Fibroblast of the aortic adventitia (primary cell): ENCODE results near the gene NHSL2. TPM values are rescaled to one million over a fixed set of nuclear protein-coding genes. Genes with fewer than 3 reads are reported as not detected.

Source experiments
- DNase-seq: peaks from one replicate; pipeline ENCODE4 v3.0.0-alpha.2; 2010; ENCODE audit warnings: low read depth
- H3K4me3 ChIP-seq: 2 replicates; pipeline ENCODE4 v1.5.1; 2011; ENCODE audit warnings: low read depth, mild to moderate bottlenecking, control low read depth, low read length, moderate library complexity
- total RNA-seq: library from RNA; depleted of rRNA; stranded (reverse); fragments of >200 nt; gene quantifications from 2 replicates; pipeline ENCODE4 v1.2.3, GENCODE V29; 2012; ENCODE audit warnings: low replicate concordance
- TF ChIP-seq, protein P1 (sequence below): IDR thresholded peaks from 2 replicates; pipeline ENCODE4 v1.5.1; 2011; ENCODE audit warnings: mild to moderate bottlenecking, low read length, control low read depth, inconsistent platforms; ENCODE audit not compliant: insufficient read depth

NHSL2 gene
- total RNA-seq, 1 donor = 6.8 TPM

GRCh38 chrX:72001906-72002305 lies 91.3 kb downstream of the NHSL2 start:
- no peak for DNase-seq
- H3K4me3 ChIP-seq = no peak overlapping the region
- TF ChIP-seq, protein P1, sequence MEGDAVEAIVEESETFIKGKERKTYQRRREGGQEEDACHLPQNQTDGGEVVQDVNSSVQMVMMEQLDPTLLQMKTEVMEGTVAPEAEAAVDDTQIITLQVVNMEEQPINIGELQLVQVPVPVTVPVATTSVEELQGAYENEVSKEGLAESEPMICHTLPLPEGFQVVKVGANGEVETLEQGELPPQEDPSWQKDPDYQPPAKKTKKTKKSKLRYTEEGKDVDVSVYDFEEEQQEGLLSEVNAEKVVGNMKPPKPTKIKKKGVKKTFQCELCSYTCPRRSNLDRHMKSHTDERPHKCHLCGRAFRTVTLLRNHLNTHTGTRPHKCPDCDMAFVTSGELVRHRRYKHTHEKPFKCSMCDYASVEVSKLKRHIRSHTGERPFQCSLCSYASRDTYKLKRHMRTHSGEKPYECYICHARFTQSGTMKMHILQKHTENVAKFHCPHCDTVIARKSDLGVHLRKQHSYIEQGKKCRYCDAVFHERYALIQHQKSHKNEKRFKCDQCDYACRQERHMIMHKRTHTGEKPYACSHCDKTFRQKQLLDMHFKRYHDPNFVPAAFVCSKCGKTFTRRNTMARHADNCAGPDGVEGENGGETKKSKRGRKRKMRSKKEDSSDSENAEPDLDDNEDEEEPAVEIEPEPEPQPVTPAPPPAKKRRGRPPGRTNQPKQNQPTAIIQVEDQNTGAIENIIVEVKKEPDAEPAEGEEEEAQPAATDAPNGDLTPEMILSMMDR = no peak

- no peak overlapping the region for H3K4me3 ChIP-seq
- no peak for DNase-seq
- TF ChIP-seq, protein P1 = no peak
Measured at GRCh38 chrX:72002875-72003274, 92.2 kb downstream of the NHSL2 start.

GRCh38 chrX:72003811-72004750 lies 93.4 kb downstream of the NHSL2 start:
- DNase-seq = peak; percentile 61
- TF ChIP-seq, protein P1 = no peak
- H3K4me3 ChIP-seq = no peak overlapping the region

- DNase-seq = no peak
- TF ChIP-seq, protein P1 = no peak
- H3K4me3 ChIP-seq = no peak overlapping the region
Measured at GRCh38 chrX:72005046-72005445, 94.4 kb downstream of the NHSL2 start.

DNA sequence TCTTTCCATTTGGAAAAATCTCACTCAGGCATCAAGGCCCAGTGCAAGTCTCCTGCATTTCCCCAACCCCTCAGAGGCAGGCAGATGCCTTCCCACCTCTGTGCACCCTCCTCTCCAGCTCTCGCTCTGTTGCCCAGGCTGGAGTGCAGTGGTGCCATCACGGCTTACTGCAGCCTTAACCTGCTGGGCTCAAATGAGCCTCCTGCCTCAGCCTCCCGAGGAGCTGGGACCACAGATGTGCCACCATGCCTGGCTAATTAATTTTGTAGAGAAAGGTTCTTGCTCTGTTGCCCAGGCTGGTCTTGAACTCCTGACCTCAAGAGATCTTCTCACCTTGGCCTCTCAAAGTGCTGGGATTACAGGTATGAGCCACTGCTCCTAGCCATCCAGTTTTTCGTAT lies 95.8 kb downstream of the NHSL2 start:
- DNase-seq = no peak
- TF ChIP-seq, protein P1 = no peak
- no peak overlapping the region for H3K4me3 ChIP-seq

DNA sequence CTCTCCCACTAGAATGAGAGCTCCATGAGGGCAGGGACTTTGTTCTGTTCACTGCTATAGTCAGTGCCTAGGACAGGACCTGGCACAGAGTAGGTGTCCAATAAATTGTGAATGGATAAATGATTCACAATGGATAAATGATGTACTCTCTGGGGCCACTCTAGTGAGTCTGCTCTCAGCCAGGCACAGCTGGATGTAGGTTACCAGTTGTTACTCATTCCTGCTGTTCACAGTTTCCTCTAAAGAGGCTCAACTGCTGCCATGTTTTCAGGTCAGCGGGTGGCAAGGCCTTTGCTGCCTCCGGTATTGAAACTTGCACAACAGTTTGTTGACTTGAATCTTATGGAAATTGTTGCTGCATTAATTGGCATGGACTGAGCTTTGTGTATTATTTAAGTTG lies 99.1 kb downstream of the NHSL2 start:
- H3K4me3 ChIP-seq = no peak overlapping the region
- TF ChIP-seq, protein P1 = no peak
- no peak for DNase-seq

DNA sequence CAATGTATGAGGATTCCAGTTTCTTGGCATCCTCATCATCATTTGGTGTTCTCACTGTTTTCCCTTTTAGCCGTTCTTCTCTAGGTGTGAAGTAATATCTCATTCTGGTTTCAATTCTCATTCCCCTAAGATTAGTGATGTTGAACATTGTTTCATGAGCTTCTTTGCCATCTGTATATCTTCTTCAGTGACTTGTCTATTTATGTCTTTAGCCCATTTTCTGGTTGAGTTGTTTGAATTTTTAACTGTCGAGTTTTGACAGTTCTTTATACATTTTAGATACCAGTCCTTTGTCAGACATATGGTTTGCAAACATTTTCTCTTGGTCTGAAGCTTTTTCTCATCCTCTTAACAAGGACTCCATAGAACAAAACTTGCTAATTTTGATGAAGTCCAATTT lies 101.1 kb downstream of the NHSL2 start:
- H3K4me3 ChIP-seq = no peak overlapping the region
- TF ChIP-seq, protein P1 = no peak
- no peak for DNase-seq
